Measurements from ENCODE around the gene VTCN1.

DNA sequence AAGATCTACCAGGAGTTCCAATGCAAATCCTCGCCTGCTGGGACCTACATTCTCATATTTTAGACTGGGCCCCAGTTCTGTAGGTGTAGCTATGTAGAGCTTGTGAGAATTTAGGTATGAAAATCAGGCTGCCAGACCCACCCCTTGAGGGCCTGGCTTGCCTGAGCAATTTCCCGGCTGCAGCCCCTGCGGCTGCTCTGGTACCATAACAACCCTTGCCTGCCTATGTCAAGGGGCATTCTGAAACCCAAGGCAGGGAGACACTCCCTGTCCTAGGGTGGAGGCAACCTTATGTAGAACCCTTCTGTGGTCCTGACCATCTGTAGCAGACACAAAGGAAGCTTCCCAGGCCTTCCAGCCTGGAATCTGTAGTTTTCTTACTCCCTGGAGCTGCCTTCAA is 28.4 kb downstream of the VTCN1 start:
- TF ChIP-seq, protein P1, sequence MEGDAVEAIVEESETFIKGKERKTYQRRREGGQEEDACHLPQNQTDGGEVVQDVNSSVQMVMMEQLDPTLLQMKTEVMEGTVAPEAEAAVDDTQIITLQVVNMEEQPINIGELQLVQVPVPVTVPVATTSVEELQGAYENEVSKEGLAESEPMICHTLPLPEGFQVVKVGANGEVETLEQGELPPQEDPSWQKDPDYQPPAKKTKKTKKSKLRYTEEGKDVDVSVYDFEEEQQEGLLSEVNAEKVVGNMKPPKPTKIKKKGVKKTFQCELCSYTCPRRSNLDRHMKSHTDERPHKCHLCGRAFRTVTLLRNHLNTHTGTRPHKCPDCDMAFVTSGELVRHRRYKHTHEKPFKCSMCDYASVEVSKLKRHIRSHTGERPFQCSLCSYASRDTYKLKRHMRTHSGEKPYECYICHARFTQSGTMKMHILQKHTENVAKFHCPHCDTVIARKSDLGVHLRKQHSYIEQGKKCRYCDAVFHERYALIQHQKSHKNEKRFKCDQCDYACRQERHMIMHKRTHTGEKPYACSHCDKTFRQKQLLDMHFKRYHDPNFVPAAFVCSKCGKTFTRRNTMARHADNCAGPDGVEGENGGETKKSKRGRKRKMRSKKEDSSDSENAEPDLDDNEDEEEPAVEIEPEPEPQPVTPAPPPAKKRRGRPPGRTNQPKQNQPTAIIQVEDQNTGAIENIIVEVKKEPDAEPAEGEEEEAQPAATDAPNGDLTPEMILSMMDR (conservative IDR thresholded peaks at IDR 0.05; ENCODE audit: low read length), result no peak
- no peak for TF ChIP-seq EZH2phosphoT487 (IDR thresholded peaks at IDR 0.05; ENCODE audit: borderline replicate concordance, low read depth, low read length)
